HepG2 (cell line): ENCODE measurements around the gene ZNF687. TPM values are rescaled to one million over a fixed set of nuclear protein-coding genes. Genes with fewer than 3 reads are reported as not detected.

Experiments
- ATAC-seq: fragments of 200-7000 bp; cut with Tn5 transposase; 3 replicates; pipeline ENCODE4 v1.9.1; 2020; ENCODE audit warnings: mild to moderate bottlenecking, moderate library complexity
- BruUV-seq: library from RNA; stranded (reverse); fragments of 400-500 nt; replicated peaks from 2 replicates; lab custom pipeline; 2021; lab: Mats Ljungman, UMichigan
- CTCF ChIA-PET: fragments of 300-600 bp; formaldehyde crosslinking; extraction: SDS; loops from one replicate; lab custom pipeline; 2021; ENCODE audit warnings: low total read pairs, inconsistent platforms, low intra/inter-chr PET ratio; lab: Yijun Ruan, JAX
- POLR2A ChIA-PET: fragments of 350-600 bp; sonication (Branson Sonifier 250); formaldehyde crosslinking; loops from one replicate; lab custom pipeline; 2020; ENCODE audit warnings: antibody characterized with exemption, inconsistent platforms; lab: Yijun Ruan, JAX
- DNase-seq: peaks from one replicate; pipeline ENCODE4 v3.0.0-alpha.2; 2015; ENCODE audit warnings: low spot score
- FAIRE-seq: peaks from 3 replicates; lab custom pipeline; 2011; peaks lifted over from hg19 to GRCh38; lab: Jason Lieb, UNC
- H2AFZ ChIP-seq: one replicate; pipeline ENCODE4 v1.6.1; 2011; ENCODE audit warnings: low read length, inconsistent platforms
- H3K27ac ChIP-seq: fragments of 300-600 bp; 3 replicates; pipeline ENCODE4 v1.8.0; 2011; ENCODE audit warnings: mixed run types, mild to moderate bottlenecking, mixed read lengths, low read length, inconsistent platforms; ENCODE audit not compliant: insufficient read depth; ENCODE audit errors: extremely low read length
- H3K27me3 ChIP-seq, 2 experiments: fragments of 200-600 bp in 1 of 2; 2 replicates in 1 of 2; 3 replicates in 1 of 2; pipeline versions ENCODE4 v1.6.0 to v1.8.0; 2011; ENCODE audit warnings: low read length in 2 of 2, mild to moderate bottlenecking in 2 of 2, moderate library complexity in 2 of 2, inconsistent platforms in 1 of 2; ENCODE audit not compliant: insufficient read depth in 2 of 2, control insufficient read depth in 1 of 2
- H3K36me3 ChIP-seq, 2 experiments: fragments of 200-600 bp in 1 of 2; replicated peaks in 1 of 2; 2 replicates in 1 of 2; 3 replicates in 1 of 2; pipeline versions ENCODE4 v1.5.1 to v1.8.0; 2011; ENCODE audit warnings: low read length in 2 of 2, inconsistent platforms in 1 of 2; ENCODE audit not compliant: insufficient read depth in 2 of 2, control insufficient read depth in 1 of 2
- H3K4me1 ChIP-seq: 2 replicates; pipeline ENCODE4 v1.5.1; 2012; ENCODE audit warnings: low read length, inconsistent platforms; ENCODE audit not compliant: insufficient read depth
- H3K4me2 ChIP-seq: 2 replicates; pipeline ENCODE4 v1.6.0; 2011; ENCODE audit warnings: low read depth, low read length, inconsistent platforms
- H3K4me3 ChIP-seq, 3 experiments: fragments of 200-600 bp in 1 of 3; sonication (generic), shearing (Covaris generic) in 1 of 3; replicated peaks in 1 of 3; 2 replicates each; pipeline ENCODE4 v1.5.1; 2011 to 2016; ENCODE audit warnings: low read length in 3 of 3, inconsistent platforms in 2 of 3, low read depth in 2 of 3, mild to moderate bottlenecking in 2 of 3, control low read depth in 1 of 3, mixed read lengths in 1 of 3; ENCODE audit not compliant: insufficient read depth in 1 of 3
- H3K79me2 ChIP-seq: one replicate; pipeline ENCODE4 v1.6.1; 2011; ENCODE audit warnings: low read length, inconsistent platforms; ENCODE audit not compliant: insufficient read depth
- H3K9ac ChIP-seq: 2 replicates; pipeline ENCODE4 v1.6.0; 2011; ENCODE audit warnings: mild to moderate bottlenecking, low read depth, low read length, inconsistent platforms; ENCODE audit not compliant: insufficient read depth
- H3K9me3 ChIP-seq: 2 replicates; pipeline ENCODE4 v1.5.1; 2012; ENCODE audit warnings: mild to moderate bottlenecking, low read length
- H4K20me1 ChIP-seq: 2 replicates; pipeline ENCODE4 v1.6.0; 2011; ENCODE audit warnings: inconsistent platforms, mild to moderate bottlenecking, low read length, moderate library complexity; ENCODE audit not compliant: insufficient read depth
- ELF4 ChIP-seq: sonication (generic); formaldehyde crosslinking; IDR thresholded peaks from 2 replicates; pipeline ENCODE4 v1.5.0; 2020; ENCODE audit warnings: missing genetic modification reagents, mild to moderate bottlenecking, moderate library complexity, borderline replicate concordance
- MYC ChIP-seq: sonication (generic); formaldehyde crosslinking; IDR thresholded peaks from 2 replicates; pipeline ENCODE4 v1.9.0; 2021; ENCODE audit warnings: missing genetic modification reagents, borderline replicate concordance
- NCOA5 ChIP-seq: sonication (generic); formaldehyde crosslinking; IDR thresholded peaks from 2 replicates; pipeline ENCODE4 v1.4.0; 2020; ENCODE audit warnings: missing genetic modification reagents
- NKX3-1 ChIP-seq: sonication (generic); formaldehyde crosslinking; IDR thresholded peaks from 2 replicates; pipeline ENCODE4 v1.5.0; 2020; ENCODE audit warnings: missing genetic modification reagents
- PCBP2 ChIP-seq: fragments of 200-400 bp; formaldehyde crosslinking; optimal IDR thresholded peaks from 2 replicates; pipeline ENCODE3; 2018; ENCODE audit warnings: low read length, low read depth; ENCODE audit not compliant: poor library complexity, severe bottlenecking
- RAD51 ChIP-seq: fragments of 450-650 bp; IDR thresholded peaks from 2 replicates; pipeline ENCODE4 v1.6.1; 2016; ENCODE audit warnings: borderline replicate concordance
- SP2 ChIP-seq: sonication (generic); formaldehyde crosslinking; IDR thresholded peaks from 2 replicates; pipeline ENCODE4 v1.5.1; 2020; ENCODE audit warnings: mild to moderate bottlenecking, missing genetic modification reagents
- TGIF2 ChIP-seq: IDR thresholded peaks from 2 replicates; pipeline ENCODE4 v1.6.1; 2016; ENCODE audit warnings: control low read depth, missing compliant biosample characterization
- ZIK1 ChIP-seq: sonication (generic); formaldehyde crosslinking; IDR thresholded peaks from 2 replicates; pipeline ENCODE4 v1.5.0; 2020; ENCODE audit warnings: mild to moderate bottlenecking, low read depth, missing genetic modification reagents, borderline replicate concordance
- ZNF143 ChIP-seq: sonication (generic); formaldehyde crosslinking; IDR thresholded peaks from 2 replicates; pipeline ENCODE4 v1.4.0; 2020; ENCODE audit warnings: missing genetic modification reagents
- ZNF296 ChIP-seq: sonication (generic); formaldehyde crosslinking; conservative IDR thresholded peaks from 2 replicates; pipeline ENCODE4 v1.5.0; 2020; ENCODE audit warnings: mild to moderate bottlenecking, missing genetic modification reagents
- ZNF589 ChIP-seq: sonication (generic); formaldehyde crosslinking; conservative IDR thresholded peaks from 2 replicates; pipeline ENCODE4 v1.8.0; 2022; ENCODE audit warnings: mild to moderate bottlenecking, moderate library complexity, missing genetic modification reagents
- ZNF724P ChIP-seq: sonication (generic); formaldehyde crosslinking; IDR thresholded peaks from 2 replicates; pipeline ENCODE4 v1.8.0; 2022; ENCODE audit warnings: missing genetic modification reagents, borderline replicate concordance
- ZNF773 ChIP-seq: sonication (generic); formaldehyde crosslinking; IDR thresholded peaks from 2 replicates; pipeline ENCODE4 v1.4.0; 2020; ENCODE audit warnings: missing genetic modification reagents, borderline replicate concordance
- ZNF781 ChIP-seq: sonication (generic); formaldehyde crosslinking; IDR thresholded peaks from 2 replicates; pipeline ENCODE4 v1.5.1; 2020; ENCODE audit warnings: borderline replicate concordance, mild to moderate bottlenecking, missing genetic modification reagents; ENCODE audit errors: not compliant biosample characterization
- WGBS: methylation state at CpG from one replicate; pipeline ENCODE4 v1.1.6; 2017; ENCODE audit warnings: low lambda C conversion rate; 5-methylcytosine and 5-hydroxymethylcytosine counted together
- in situ Hi-C: cut with HindIII; loops from 2 replicates; pipeline ENCODE4 v1.10.0; 2017; ENCODE audit warnings: low pct_unique_long_range_greater_than_20kb; ENCODE audit not compliant: extremely low pct_ligation_motif_present
- intact Hi-C: fragments of 100-400 bp; cut with micrococcal nuclease; formaldehyde crosslinking; loops from one replicate; pipeline ENCODE4 v1.10.0; 2022; ENCODE audit not compliant: unreplicated experiment
- polyA plus RNA-seq, 8 experiments: library from polyadenylated mRNA; depleted of rRNA in 3 of 8; stranded (reverse) in 7 of 8; unstranded in 1 of 8; fragments of >200 nt; fragmentation: Illumina TruSeq in 4 of 8; extraction: Trizol in 4 of 8; gene quantifications; 2 replicates each; pipeline versions ENCODE4 v1.2.1 to v1.2.3, GENCODE V29; 2011 to 2016; ENCODE audit warnings: low read depth in 4 of 8, missing spikeins in 1 of 8, mixed read lengths in 1 of 8; ENCODE audit not compliant: insufficient read depth in 1 of 8
- total RNA-seq, 5 experiments: library from RNA; depleted of rRNA; stranded (reverse); fragments of >200 nt; fragmentation: Illumina TruSeq; extraction: Trizol; gene quantifications; 2 replicates each; pipeline ENCODE4 v1.2.3, GENCODE V29; 2016; ENCODE audit warnings: low read depth in 1 of 5
- TF ChIP-seq, protein P1 (sequence below): sonication (generic); formaldehyde crosslinking; IDR thresholded peaks from 2 replicates; pipeline ENCODE4 v1.8.0; 2022; ENCODE audit warnings: mild to moderate bottlenecking, missing genetic modification reagents
- TF ChIP-seq, protein P2 (sequence below): IDR thresholded peaks from 2 replicates; pipeline ENCODE4 v1.6.1; 2016

Gene ZNF687
- total and polyA plus RNA-seq, 2 of the 13 experiments (the other 11 are each of a cell fraction or from before 2014, with no cell fraction given): 14.1 to 16.5 TPM

DNA sequence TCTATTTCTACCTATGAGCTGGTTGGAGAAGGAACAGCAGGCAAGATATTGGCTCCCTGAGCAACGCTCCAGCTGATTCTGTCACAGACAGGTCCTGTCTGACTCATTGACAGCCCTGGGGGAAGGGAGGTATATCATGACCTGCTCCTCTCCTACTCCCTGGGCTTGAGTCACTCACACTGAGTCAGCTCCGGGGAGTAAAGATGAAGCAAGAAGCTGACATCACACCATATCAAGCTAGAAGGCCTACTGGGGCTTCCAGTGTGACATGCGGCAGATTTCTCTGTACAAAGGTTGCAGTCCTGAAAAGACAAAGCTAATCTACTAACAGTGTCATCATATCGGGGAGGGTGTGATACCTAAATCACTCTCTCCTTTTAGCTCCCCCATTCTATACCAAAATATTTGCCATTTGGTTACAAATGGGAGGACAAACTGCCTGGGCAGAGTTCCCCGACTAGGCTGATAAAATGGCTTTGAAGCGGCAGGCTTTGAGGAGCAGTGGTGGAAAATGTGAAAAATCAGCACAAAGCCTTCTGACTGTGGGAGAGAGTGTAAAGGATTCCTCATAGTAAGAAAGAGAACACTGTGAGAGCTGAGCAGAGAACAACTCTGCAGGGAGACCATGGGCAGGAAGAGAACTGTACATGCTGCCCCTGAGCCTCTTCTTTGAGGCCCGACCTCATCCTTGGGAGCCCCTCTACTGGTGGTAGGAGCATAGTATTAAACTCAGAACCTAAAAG is 29.7 kb downstream of the ZNF687 start (continued):
- peak; percentile 80; the same call in 1 of the 2 replicates for TF ChIP-seq TGIF2 (CRISPR knock-in tag)
- TF ChIP-seq MYC: no peak
- no peak for TF ChIP-seq ZNF143
- TF ChIP-seq ZNF296 (CRISPR knock-in tag): no peak
- TF ChIP-seq ZNF724P (CRISPR knock-in tag): no peak
- TF ChIP-seq NKX3-1 (CRISPR knock-in tag): no peak
- TF ChIP-seq ZNF773: no peak
- TF ChIP-seq ZNF781 (CRISPR knock-in tag): no peak
- TF ChIP-seq SP2 (CRISPR knock-in tag): no peak
- TF ChIP-seq, protein P1, sequence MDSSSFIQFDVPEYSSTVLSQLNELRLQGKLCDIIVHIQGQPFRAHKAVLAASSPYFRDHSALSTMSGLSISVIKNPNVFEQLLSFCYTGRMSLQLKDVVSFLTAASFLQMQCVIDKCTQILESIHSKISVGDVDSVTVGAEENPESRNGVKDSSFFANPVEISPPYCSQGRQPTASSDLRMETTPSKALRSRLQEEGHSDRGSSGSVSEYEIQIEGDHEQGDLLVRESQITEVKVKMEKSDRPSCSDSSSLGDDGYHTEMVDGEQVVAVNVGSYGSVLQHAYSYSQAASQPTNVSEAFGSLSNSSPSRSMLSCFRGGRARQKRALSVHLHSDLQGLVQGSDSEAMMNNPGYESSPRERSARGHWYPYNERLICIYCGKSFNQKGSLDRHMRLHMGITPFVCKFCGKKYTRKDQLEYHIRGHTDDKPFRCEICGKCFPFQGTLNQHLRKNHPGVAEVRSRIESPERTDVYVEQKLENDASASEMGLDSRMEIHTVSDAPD: no peak
- TF ChIP-seq ELF4: no peak
- TF ChIP-seq ZNF589: no peak
- no peak for TF ChIP-seq PCBP2

DNA sequence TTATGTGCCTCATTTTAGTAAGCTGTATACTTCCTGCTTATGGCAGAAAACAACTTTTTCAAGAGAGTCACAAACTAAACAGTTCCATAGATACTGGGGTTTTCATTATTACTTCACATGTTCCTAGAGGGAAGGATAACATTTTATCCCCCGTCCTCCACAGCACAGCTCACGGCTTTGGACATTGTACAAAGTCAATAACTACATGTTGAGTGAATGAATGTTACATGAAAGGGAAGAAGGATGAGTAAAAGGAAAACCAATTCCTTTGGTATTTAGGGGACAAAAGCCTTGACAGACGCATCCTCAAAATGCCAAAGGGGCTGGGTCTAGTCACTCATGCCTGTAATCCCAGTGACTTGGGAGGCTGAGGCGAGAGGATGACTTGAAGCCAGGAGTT is 30.3 kb downstream of the ZNF687 start:
- H3K27me3 ChIP-seq: no peaks in the 10 kb centered on the region
- WGBS: 96% methylated on average over 4 of the region's 4 CpGs
- H3K36me3 ChIP-seq: peaks cover 10 to 65% of the 10 kb centered on the region in 2 experiments
- TF ChIP-seq, protein P2, sequence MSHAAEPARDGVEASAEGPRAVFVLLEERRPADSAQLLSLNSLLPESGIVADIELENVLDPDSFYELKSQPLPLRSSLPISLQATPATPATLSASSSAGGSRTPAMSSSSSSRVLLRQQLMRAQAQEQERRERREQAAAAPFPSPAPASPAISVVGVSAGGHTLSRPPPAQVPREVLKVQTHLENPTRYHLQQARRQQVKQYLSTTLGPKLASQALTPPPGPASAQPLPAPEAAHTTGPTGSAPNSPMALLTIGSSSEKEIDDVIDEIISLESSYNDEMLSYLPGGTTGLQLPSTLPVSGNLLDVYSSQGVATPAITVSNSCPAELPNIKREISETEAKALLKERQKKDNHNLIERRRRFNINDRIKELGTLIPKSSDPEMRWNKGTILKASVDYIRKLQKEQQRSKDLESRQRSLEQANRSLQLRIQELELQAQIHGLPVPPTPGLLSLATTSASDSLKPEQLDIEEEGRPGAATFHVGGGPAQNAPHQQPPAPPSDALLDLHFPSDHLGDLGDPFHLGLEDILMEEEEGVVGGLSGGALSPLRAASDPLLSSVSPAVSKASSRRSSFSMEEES (CRISPR knock-in tag): no peak
- no peak for TF ChIP-seq ZIK1
- no peak for TF ChIP-seq RAD51
- no peak for TF ChIP-seq NCOA5 (CRISPR knock-in tag)
- DNase-seq: no peak
- no peak for FAIRE-seq
- in situ Hi-C loops: no loop called here
- ChIA-PET CTCF (no interaction called here), POLR2A (interaction anchor here (1.5 to 2.6 kb wide), 2 partner anchors 15 kb away, joined by 19 to 21 read pairs; partner anchors contain the start of gene PI4KB)
- no peaks in the 10 kb centered on the region for H4K20me1 ChIP-seq
- H3K4me2 ChIP-seq: no peak overlapping the region
- H3K9ac ChIP-seq: no peak overlapping the region
- no peak overlapping the region for H3K4me3 ChIP-seq
- H3K79me2 ChIP-seq: no peaks in the 10 kb centered on the region
- no peaks in the 10 kb centered on the region for H3K9me3 ChIP-seq
- peaks cover 17% of the 10 kb centered on the region for H3K4me1 ChIP-seq
- no TSS peak for BruUV-seq
- intact Hi-C loops: no loop called here
- H3K27ac ChIP-seq: no peak overlapping the region
- H2AFZ ChIP-seq: no peak overlapping the region
- no peak for ATAC-seq
